Thyroid gland (tissue), 4 donors: ENCODE results near the gene SLC8B1. TPM values are rescaled to one million over a fixed set of nuclear protein-coding genes. Genes with fewer than 3 reads are reported as not detected.

ENCODE experiments used
- DNase-seq, 2 donors: peaks; one replicate each; pipeline ENCODE4 v3.0.0-alpha.2; 2019
- H3K27ac ChIP-seq, 3 donors: fragments of 200-600 bp; sonication (generic); 1 replicate in 2 of 3; 2 replicates in 1 of 3; pipeline ENCODE4 v1.5.1; 2016 to 2019; ENCODE audit warnings: mild to moderate bottlenecking in 1 of 3, moderate library complexity in 1 of 3
- H3K27me3 ChIP-seq: fragments of 200-600 bp; sonication (generic); one replicate; pipeline ENCODE4 v1.5.1; 2019
- H3K36me3 ChIP-seq, 2 donors: fragments of 200-600 bp; sonication (generic); one replicate each; pipeline ENCODE4 v1.5.1; 2016 to 2019
- H3K4me1 ChIP-seq, 2 donors: fragments of 200-600 bp; sonication (generic); one replicate each; pipeline ENCODE4 v1.5.1; 2017 to 2019
- H3K4me3 ChIP-seq, 3 donors: fragments of 200-600 bp; sonication (generic); replicated peaks in 1 of 3; 1 replicate in 2 of 3; 2 replicates in 1 of 3; pipeline ENCODE4 v1.5.1; 2016; ENCODE audit warnings: mild to moderate bottlenecking in 1 of 3
- H3K9me3 ChIP-seq: fragments of 200-600 bp; sonication (generic); one replicate; pipeline ENCODE4 v1.5.1; 2017
- CTCF ChIP-seq, 6 experiments: fragments of 200-600 bp in 3 of 6; fragments of 450-650 bp in 3 of 6; sonication (generic) in 3 of 6; IDR thresholded peaks; one replicate each; pipeline ENCODE4 v1.5.1; 2016 to 2019; ENCODE audit warnings: antibody characterized with exemption in 6 of 6, mild to moderate bottlenecking in 2 of 6, inconsistent platforms in 1 of 6, moderate library complexity in 1 of 6
- POLR2A ChIP-seq, 2 donors: fragments of 450-650 bp; IDR thresholded peaks; one replicate each; pipeline ENCODE4 v1.6.1; 2017; ENCODE audit warnings: antibody characterized with exemption in 2 of 2, mild to moderate bottlenecking in 2 of 2, moderate library complexity in 1 of 2
- WGBS, 2 donors: methylation state at CpG; one replicate each; pipeline ENCODE4 v1.1.5; 2017; 5-methylcytosine and 5-hydroxymethylcytosine counted together
- intact Hi-C: fragments of 100-400 bp; cut with DNase I; formaldehyde crosslinking; loops from one replicate; pipeline ENCODE4 v1.15.1; 2023
- total RNA-seq, 4 donors: library from RNA; depleted of rRNA; stranded (reverse); fragments of >200 nt; gene quantifications; one replicate each; pipeline ENCODE4 v1.2.3, GENCODE V29; 2016

SLC8B1 gene
- total RNA-seq, 4 donors from 2014 or later: 23.3 to 50.5 (median 30.7) TPM

- 79 to 90% methylated on average over 16 of the region's 17 CpGs for WGBS, 2 donors
- peaks cover 0 to 6% of the 10 kb centered on the region in 2 donors for H3K36me3 ChIP-seq
- TF ChIP-seq POLR2A (IDR thresholded peaks at IDR 0.05): no peak
- H3K27ac ChIP-seq: no peak overlapping the region
- no peak for DNase-seq
- H3K9me3 ChIP-seq: no peaks in the 10 kb centered on the region
- peak overlapping the region in 1 of 3 donors; percentile 44 for H3K4me3 ChIP-seq
- H3K27me3 ChIP-seq: no peaks in the 10 kb centered on the region
- H3K4me1 ChIP-seq: peaks cover 4 to 24% of the 10 kb centered on the region in 2 donors
- intact Hi-C loops: loop anchor here (10.0 kb wide), 1 partner anchor 138 kb away; no protein-coding TSS in a partner anchor
These were observed 2.1 kb downstream of the SLC8B1 start for GRCh38 chr12:113332688-113333417.

GRCh38 chr12:113330505-113330904, 4.4 kb downstream of the SLC8B1 start:
- no peak for TF ChIP-seq POLR2A (IDR thresholded peaks at IDR 0.05)
- no peak for TF ChIP-seq CTCF (IDR thresholded peaks at IDR 0.05)
- no peak overlapping the region for H3K4me3 ChIP-seq
- H3K27me3 ChIP-seq: no peaks in the 10 kb centered on the region
- no peak overlapping the region for H3K27ac ChIP-seq
- peaks cover 0 to 6% of the 10 kb centered on the region in 2 donors for H3K36me3 ChIP-seq
- intact Hi-C loops: loop anchor here (10.0 kb wide), 1 partner anchor 136 kb away; no protein-coding TSS in a partner anchor
- 91 to 100% methylated on average over 2 of the region's 2 CpGs for WGBS, 2 donors
- no peak for DNase-seq
- peaks cover 4 to 21% of the 10 kb centered on the region in 2 donors for H3K4me1 ChIP-seq
- no peaks in the 10 kb centered on the region for H3K9me3 ChIP-seq

GRCh38 chr12:113329791-113330417, 5.0 kb downstream of the SLC8B1 start:
- 100% methylated on average over 1 of the region's 1 CpG for WGBS, 2 donors
- Histone ChIP-seq H3K36me3 (peaks cover 0 to 6% of the 10 kb centered on the region in 2 donors), H3K27me3 (no peaks in the 10 kb centered on the region), H3K27ac (no peak overlapping the region), H3K9me3 (no peaks in the 10 kb centered on the region), H3K4me3 (no peak overlapping the region), H3K4me1 (peaks cover 4 to 17% of the 10 kb centered on the region in 2 donors)
- intact Hi-C loops: loop anchor here (10.0 kb wide), 1 partner anchor 135 kb away; no protein-coding TSS in a partner anchor
- no peak for TF ChIP-seq POLR2A (IDR thresholded peaks at IDR 0.05)
- TF ChIP-seq CTCF (IDR thresholded peaks at IDR 0.05): no peak
- no peak for DNase-seq

- Histone ChIP-seq H3K36me3 (peaks cover 0 to 6% of the 10 kb centered on the region in 2 donors), H3K4me3 (no peak overlapping the region), H3K9me3 (no peaks in the 10 kb centered on the region), H3K27ac (no peak overlapping the region), H3K27me3 (no peaks in the 10 kb centered on the region), H3K4me1 (peaks cover 4 to 14% of the 10 kb centered on the region in 2 donors)
- TF ChIP-seq POLR2A (IDR thresholded peaks at IDR 0.05): no peak
- TF ChIP-seq CTCF (IDR thresholded peaks at IDR 0.05): no peak
- 82 to 87% methylated on average over 9 of the region's 9 CpGs for WGBS, 2 donors
- intact Hi-C loops: no loop called here
- DNase-seq: no peak
These were observed 5.7 kb downstream of the SLC8B1 start for GRCh38 chr12:113329022-113329790.

- 85% methylated on average over 5 of the region's 5 CpGs for WGBS, 2 donors
These were observed 6.5 kb downstream of the SLC8B1 start for GRCh38 chr12:113328368-113328889.

More at GRCh38 chr12:113328368-113328889, 6.5 kb downstream of the SLC8B1 start:
- no peak overlapping the region for H3K4me3 ChIP-seq
- TF ChIP-seq POLR2A (IDR thresholded peaks at IDR 0.05) (no peak), CTCF (IDR thresholded peaks at IDR 0.05) (no peak)
- H3K9me3 ChIP-seq: no peaks in the 10 kb centered on the region
- no peak overlapping the region for H3K27ac ChIP-seq
- intact Hi-C loops: no loop called here
- H3K27me3 ChIP-seq: no peaks in the 10 kb centered on the region
- peaks cover 4 to 6% of the 10 kb centered on the region in 2 donors for H3K4me1 ChIP-seq
- H3K36me3 ChIP-seq: peaks cover 0 to 6% of the 10 kb centered on the region in 2 donors
- DNase-seq: no peak
